Ureter (tissue), 1 donor: Measurements from ENCODE around the gene ZBTB32. TPM values are rescaled to one million over a fixed set of nuclear protein-coding genes. Genes with fewer than 3 reads are reported as not detected.
A peak's percentile ranks its signal among the peaks of the same experiment; 100 is the strongest.

Experiments used
- DNase-seq: peaks from one replicate; pipeline ENCODE4 v3.0.0-alpha.2; 2020; ENCODE audit warnings: low spot score
- total RNA-seq: library from RNA; stranded (reverse); gene quantifications from one replicate; pipeline ENCODE4 v1.2.4, GENCODE V29; 2023
- donor health status: DM: yes; HTN: yes; CAD: no.

The ZBTB32 gene
- total RNA-seq, 1 donor from 2014 or later, result not detected

GRCh38 chr19:35736913-35737886, 32.8 kb downstream of the ZBTB32 start:
- no peak for DNase-seq

DNA sequence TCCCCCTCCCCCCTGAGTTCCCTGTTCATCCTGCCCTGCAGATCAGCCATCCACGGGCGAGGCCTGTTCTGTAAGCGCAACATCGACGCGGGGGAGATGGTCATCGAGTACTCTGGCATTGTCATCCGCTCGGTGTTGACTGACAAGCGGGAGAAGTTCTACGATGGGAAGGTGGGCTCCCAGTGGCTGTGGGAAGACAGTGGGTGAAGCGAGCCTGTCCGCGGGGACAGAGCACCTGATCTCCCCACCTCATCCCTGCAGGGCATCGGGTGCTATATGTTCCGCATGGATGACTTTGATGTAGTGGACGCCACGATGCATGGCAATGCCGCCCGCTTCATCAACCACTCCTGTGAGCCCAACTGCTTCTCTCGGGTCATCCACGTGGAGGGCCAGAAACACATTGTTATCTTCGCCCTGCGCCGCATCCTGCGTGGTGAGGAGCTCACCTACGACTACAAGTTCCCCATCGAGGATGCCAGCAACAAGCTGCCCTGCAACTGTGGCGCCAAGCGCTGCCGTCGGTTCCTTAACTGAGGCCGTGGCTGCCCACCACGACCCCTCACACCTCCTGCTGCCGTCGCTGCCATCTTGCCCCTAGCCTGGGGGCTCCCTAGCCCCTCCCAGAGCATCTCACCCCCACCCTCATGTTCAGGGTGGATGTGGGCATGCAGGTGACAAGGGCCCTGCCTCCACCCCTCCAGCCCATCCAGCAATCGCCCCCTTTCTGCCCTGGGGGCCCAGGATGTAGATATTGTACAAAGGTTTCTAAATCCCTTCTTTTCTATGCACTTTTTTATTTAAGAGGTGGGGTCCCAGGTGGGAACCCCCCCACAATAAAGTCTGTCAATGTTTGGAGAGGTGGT, 33.9 kb downstream of the ZBTB32 start:
- no peak for DNase-seq

DNA sequence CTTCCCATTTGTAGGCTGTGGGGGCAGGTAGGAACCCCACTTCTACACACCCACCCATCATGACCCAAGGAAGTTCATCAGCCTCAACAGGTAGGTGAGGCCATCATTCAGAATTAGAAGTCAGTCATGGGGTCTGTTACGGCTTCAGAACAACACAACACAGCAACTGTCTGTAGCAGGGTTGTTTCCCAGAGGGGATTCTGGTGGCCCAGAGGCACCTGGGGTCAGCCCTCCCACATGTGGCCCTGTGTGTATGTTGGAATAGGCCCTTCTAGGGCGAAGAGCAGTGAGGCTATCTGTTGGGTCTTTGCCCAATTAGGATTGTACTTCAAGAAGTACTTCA, 34.5 kb downstream of the ZBTB32 start:
- DNase-seq, result no peak

- DNase-seq, result no peak
These were observed 35.1 kb downstream of the ZBTB32 start for GRCh38 chr19:35739275-35740107.

DNA sequence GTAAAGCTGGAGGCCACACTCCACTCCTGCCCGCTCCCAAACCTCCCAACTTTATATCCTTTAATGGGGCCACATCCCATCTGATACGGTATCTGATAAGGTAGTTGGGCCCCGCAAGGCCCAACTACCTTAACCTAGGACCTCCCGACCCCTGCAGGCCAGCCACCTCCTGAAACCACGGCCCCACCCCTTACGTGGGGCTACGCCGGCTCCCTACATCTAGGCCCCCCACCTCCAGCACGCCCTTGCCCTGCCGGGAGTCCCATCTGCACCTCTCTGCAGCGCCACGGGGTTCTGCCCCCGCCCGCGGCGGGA, 35.7 kb downstream of the ZBTB32 start:
- DNase-seq, result no peak

DNA sequence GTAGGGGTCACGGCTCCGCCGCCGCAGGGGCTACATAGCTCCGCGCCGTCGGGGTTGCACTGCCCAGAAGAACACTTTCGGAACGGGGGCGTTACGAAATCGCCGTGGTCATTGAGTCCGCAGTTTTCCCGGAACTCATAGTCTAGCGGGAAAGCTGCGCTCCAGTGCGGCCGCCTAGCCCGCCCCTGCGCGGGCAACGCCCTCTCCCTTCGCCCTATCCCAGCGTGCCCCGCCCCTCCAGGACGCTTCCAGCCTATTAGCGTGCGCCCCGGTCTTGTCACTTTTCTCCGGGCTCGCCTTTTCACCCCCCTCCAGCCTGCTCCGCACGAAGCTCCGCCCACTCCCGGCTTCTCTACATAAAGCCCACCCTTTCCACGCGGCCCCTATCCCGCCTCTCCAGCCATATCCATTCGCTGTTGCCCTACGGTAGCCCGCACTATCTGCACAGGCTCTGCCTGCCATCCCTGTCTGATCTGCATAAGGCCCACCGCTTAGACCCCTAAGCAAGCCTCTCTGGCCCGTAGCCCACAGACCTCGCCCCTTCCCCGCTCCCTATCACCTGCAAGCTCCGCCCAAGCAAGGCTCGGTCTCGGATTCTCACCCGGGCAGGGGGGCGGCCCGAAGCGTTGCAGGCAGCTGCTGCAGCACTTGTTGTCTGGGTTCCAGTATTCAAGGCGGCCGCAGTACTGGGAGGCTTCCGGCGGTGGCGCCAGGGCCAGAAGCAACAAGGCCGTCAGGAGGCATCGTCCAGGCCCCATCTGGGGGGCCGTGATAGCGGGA, 36.3 kb downstream of the ZBTB32 start:
- peak; percentile 98 for DNase-seq

DNA sequence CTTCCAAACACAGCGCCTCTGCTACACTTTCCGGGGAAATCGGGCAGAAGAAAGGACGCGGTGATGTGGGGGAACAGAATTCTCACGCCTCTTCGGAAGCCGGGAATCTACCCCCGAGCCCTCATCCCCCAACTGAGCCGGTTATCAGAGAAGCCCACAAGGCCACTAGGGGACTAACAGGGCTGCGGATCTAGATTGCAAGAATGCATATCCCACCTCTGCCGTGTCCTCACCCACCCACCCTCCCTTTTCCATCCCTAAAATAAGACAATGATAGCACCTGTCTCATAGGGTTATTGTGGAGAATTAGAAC, 36.8 kb downstream of the ZBTB32 start:
- no peak for DNase-seq

GRCh38 chr19:35742121-35742724, 37.9 kb downstream of the ZBTB32 start, which contains the start of gene IGFLR1:
IGFLR1 (minus strand) TSS chr19:35742452; CDS start chr19:35741180, 1,272 bp downstream.
- no peak for DNase-seq

DNA sequence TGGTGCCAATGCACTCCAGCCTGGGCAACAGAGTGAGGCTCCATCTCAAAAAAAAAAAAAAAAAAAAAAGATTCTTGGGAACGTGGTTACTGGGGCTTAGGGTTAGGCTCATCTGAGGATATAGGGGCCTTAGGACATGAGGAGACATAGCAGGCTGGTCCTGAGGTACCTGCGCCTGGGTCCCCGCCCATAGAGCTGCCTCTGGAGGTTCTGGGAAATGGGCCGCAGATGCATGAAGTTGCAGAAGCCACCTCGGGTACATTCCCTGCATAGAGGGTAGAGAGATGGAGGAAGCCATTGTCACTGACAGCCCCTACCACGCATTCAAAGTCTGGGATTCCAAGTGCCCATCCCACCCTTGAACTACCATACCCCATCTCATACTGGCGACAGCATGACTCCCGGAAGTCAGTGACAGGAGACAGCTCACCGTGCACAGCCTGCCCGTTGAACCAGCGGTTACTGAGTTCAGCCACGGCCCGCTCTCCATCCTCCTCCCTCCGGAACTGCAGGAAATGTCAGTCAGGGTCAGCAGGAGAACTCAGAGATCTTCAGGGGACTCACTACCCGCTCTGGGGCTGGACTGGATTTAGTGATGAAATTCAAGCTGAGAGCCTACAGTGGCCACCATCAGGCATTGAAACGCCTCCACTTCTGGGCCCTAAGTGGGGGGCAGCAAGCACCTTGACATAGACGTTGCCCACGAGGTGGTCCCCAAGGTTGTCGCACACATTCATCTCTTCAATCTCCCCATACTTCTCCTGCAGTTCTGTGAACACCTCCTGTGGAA, 39.5 kb downstream of the ZBTB32 start:
- no peak for DNase-seq

DNA sequence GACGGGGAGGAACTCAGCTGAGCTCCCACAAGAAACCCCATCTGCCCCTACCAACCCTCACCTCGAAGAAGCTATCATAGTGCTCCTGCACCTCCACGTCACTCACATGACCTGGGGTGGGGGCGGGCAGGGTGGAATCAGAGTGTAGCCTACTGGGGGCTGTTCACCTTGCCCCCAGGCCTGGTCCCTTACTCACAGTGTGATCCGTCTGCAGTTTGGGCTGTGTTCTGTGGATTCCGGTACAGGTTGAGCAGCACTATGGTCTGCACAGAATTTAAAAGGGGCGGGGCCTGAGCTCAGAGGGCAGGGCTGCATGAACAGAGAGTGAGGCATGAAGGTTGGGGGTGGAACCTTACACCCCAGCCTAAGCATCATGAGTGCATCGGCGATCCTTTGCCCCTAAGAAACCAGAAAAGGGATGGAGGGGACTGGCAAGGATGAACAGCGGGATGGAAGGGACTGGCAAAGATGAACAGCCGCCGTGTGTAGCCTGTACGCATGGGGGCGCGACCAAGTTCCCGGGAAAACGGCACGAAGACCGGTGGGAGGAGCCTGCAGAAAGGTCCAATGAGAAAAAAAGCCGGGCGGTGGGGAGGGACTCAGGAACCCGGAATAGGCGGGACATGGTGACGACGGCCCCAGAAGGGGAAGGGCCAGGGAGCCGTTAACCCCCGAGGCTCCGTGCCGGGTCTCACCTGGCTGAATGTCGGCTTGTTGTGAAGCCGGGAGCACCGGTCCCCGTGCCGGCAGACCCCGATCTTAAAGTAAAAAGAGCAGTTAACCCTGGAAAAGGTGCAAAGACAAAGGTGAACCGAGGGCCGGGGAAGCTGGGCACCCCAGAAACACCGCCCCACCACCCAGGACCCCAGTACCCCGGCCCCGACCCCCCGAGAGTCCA, 40.3 kb downstream of the ZBTB32 start:
- DNase-seq, result peak; percentile 97

DNA sequence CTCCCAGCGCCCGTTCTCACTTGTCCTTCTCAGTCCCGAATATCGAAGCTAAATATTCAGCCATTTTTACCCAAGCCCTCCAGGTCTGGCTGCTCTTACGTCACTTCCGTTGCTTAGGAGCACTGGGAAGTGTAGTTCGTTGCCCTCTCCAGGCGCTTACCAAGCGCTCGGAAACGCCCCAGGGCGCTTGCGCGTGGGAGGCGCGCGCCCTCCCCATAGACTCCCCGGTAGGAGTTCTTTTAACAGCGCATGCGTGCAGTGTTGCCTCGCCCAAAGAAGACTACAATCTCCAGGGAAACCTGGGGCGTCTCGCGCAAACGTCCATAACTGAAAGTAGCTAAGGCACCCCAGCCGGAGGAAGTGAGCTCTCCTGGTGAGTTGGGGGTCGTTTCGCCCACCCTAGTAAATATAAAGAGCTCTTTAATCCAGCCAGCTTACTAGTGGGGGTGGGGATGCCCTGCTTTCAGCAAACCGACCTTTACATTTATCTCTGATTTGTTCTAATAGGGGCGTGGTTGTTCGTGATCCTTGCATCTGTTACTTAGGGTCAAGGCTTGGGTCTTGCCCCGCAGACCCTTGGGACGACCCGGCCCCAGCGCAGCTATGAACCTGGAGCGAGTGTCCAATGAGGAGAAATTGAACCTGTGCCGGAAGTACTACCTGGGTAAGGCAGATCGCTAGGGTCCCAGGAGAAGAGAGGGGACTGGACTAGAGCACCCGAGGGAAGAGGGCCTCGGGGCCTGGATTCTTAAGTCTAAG, 41.1 kb downstream of the ZBTB32 start, which contains the start of the genes PSENEN and U2AF1L4:
TSS of gene PSENEN (plus strand) at position 324 of the 759 bp plus-strand sequence. CDS start at position 604, 280 bp downstream.
TSS of gene U2AF1L4 (minus strand) at position 91 of the 759 bp plus-strand sequence. CDS start at position 64, 27 bp downstream.
- peak; percentile 98 for DNase-seq

GRCh38 chr19:35746087-35746462, 41.7 kb downstream of the ZBTB32 start:
- no peak for DNase-seq

GRCh38 chr19:35746531-35746930, 42.2 kb downstream of the ZBTB32 start:
- no peak for DNase-seq

DNA sequence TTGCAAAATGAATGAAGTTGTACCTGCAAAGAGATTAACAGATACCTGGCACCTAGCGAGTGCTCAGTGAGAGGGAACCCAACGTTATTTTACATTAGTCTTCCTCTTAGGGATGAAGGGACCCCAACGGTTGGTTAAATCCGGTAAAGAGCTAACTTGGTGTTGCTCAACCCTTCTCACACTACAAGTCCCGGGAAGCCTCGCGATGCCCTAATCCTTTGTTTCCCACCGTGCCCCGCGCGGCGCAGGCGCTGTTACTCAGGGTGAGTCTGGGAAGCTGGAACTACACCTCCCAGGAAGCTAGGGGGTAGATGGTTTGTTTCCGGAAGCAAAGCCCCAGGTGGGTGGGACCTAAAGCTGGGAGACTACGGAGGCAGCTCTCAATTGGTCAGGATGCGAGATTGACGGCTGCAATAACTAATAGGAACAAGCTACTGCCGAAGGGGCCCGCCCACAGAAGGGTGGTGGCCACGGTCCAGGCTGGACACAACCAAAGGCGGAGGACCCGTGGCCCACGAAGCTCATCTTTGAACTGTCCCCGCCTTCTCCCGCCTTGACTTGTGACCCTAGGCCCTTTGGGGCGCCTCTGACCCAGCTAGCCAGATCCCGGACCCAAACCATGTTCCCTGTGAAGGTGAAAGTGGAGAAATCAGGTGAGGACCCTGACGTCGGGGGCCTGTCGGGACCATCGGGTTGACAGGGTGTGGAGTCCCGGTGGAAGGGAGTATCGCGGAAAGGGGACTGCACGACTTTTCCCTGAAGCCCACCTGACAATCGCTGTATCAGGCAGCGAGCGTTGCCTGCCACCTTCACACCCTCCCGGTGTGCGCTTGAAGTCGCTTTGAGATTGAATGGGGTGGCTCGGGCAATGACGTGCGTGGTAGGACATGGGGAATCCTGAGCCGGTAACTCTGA, 44.0 kb downstream of the ZBTB32 start, which contains the start of gene LIN37:
TSS of gene LIN37 (plus strand) at position 471 of the 915 bp plus-strand sequence. CDS start at position 620, 149 bp downstream.
- DNase-seq, result peak; percentile 99

- DNase-seq, result no peak
These were observed 45.8 kb downstream of the ZBTB32 start for GRCh38 chr19:35750167-35750566.
